Gastrocnemius medialis (tissue), 4 donors: ENCODE results near the gene EPHB4. TPM values are rescaled to one million over a fixed set of nuclear protein-coding genes. Genes with fewer than 3 reads are reported as not detected.
A peak's percentile ranks its signal among the peaks of the same experiment; 100 is the strongest.

Experiments
- ATAC-seq, 2 donors: fragments of 150-250 bp; one replicate each; pipeline ENCODE4 v1.9.1; 2016
- DNase-seq, 2 donors: peaks; one replicate each; pipeline ENCODE4 v3.0.0-alpha.2; 2019
- H3K27ac ChIP-seq, 4 donors: fragments of 200-600 bp; sonication (generic); 1 replicate in 1 of 4; 2 replicates in 3 of 4; pipeline ENCODE4 v1.5.1; 2016 to 2018; ENCODE audit warnings: mild to moderate bottlenecking in 2 of 4, moderate library complexity in 1 of 4
- H3K27me3 ChIP-seq, 3 donors: fragments of 200-600 bp; sonication (generic) in 2 of 3; 1 replicate in 1 of 3; 2 replicates in 2 of 3; pipeline versions ENCODE4 v1.5.1 to v1.6.0; 2016 to 2019; ENCODE audit warnings: mild to moderate bottlenecking in 1 of 3, moderate library complexity in 1 of 3
- H3K36me3 ChIP-seq, 2 donors: fragments of 200-600 bp; sonication (generic) in 1 of 2; one replicate each; pipeline ENCODE4 v1.5.1; 2017 to 2018
- H3K4me1 ChIP-seq, 2 donors: fragments of 200-600 bp; sonication (generic) in 1 of 2; one replicate each; pipeline ENCODE4 v1.5.1; 2016 to 2017; ENCODE audit warnings: mild to moderate bottlenecking in 2 of 2
- H3K4me3 ChIP-seq, 4 donors: fragments of 200-600 bp; sonication (generic) in 3 of 4; 1 replicate in 1 of 4; 2 replicates in 3 of 4; pipeline ENCODE4 v1.5.1; 2016 to 2019; ENCODE audit warnings: mild to moderate bottlenecking in 2 of 4
- H3K9me3 ChIP-seq, 3 donors: fragments of 200-600 bp; sonication (generic) in 2 of 3; 1 replicate in 1 of 3; 2 replicates in 2 of 3; pipeline ENCODE4 v1.5.1; 2016 to 2019
- POLR2A ChIP-seq, 2 donors: fragments of 450-650 bp; IDR thresholded peaks; one replicate each; pipeline ENCODE4 v1.6.1; 2017; ENCODE audit warnings: antibody characterized with exemption in 2 of 2, mild to moderate bottlenecking in 2 of 2, moderate library complexity in 2 of 2
- in situ Hi-C, 4 donors: fragments of 200-750 bp; cut with MboI; loops; one replicate each; pipeline versions ENCODE4 v1.15.0 to v1.8.0; 2017; ENCODE audit warnings: low sequenced_read_pairs in 4 of 4
- intact Hi-C: fragments of 100-400 bp; cut with DNase I; formaldehyde crosslinking; loops from one replicate; pipeline ENCODE4 v1.15.1; 2023; ENCODE audit warnings: low total_unique reads
- total RNA-seq, 4 donors: library from RNA; depleted of rRNA; stranded (reverse); fragments of >200 nt; gene quantifications; one replicate each; pipeline versions ENCODE4 v1.1.0 to v1.2.3, GENCODE V29; 2016
- TF ChIP-seq, protein P1 (sequence below), 5 experiments: fragments of 450-650 bp in 3 of 5; fragments of 200-600 bp in 2 of 5; sonication (generic) in 2 of 5; IDR thresholded peaks in 4 of 5; conservative IDR thresholded peaks in 1 of 5; 1 replicate in 4 of 5; 2 replicates in 1 of 5; pipeline ENCODE4 v1.5.1; 2016 to 2019; ENCODE audit warnings: antibody characterized with exemption in 5 of 5, mild to moderate bottlenecking in 3 of 5, moderate library complexity in 3 of 5

Gene EPHB4
- total RNA-seq, 4 donors from 2014 or later, result 6.3 to 16.2 (median 12.3) TPM

GRCh38 chr7:100826514-100827329 is 601 bp downstream of the EPHB4 start:
- Histone ChIP-seq H3K4me1 (peaks cover 0 to 3% of the 10 kb centered on the region in 2 donors), H3K27ac (peak overlapping the region; percentile 24 to 64 (median 58)), H3K9me3 (no peaks in the 10 kb centered on the region), H3K4me3 (peak overlapping the region; percentile 45 to 63 (median 60)), H3K36me3 (no peaks in the 10 kb centered on the region), H3K27me3 (peaks cover 19 to 35% (median 29%) of the 10 kb centered on the region in 3 donors)
- TF ChIP-seq, protein P1, sequence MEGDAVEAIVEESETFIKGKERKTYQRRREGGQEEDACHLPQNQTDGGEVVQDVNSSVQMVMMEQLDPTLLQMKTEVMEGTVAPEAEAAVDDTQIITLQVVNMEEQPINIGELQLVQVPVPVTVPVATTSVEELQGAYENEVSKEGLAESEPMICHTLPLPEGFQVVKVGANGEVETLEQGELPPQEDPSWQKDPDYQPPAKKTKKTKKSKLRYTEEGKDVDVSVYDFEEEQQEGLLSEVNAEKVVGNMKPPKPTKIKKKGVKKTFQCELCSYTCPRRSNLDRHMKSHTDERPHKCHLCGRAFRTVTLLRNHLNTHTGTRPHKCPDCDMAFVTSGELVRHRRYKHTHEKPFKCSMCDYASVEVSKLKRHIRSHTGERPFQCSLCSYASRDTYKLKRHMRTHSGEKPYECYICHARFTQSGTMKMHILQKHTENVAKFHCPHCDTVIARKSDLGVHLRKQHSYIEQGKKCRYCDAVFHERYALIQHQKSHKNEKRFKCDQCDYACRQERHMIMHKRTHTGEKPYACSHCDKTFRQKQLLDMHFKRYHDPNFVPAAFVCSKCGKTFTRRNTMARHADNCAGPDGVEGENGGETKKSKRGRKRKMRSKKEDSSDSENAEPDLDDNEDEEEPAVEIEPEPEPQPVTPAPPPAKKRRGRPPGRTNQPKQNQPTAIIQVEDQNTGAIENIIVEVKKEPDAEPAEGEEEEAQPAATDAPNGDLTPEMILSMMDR (IDR thresholded peaks at IDR 0.05 in 4 of 5, conservative IDR thresholded peaks at IDR 0.05 in 1 of 5), result no peak
- no peak for TF ChIP-seq POLR2A (IDR thresholded peaks at IDR 0.05)
- ATAC-seq, result peak in 1 of 2 donors; percentile 26
- DNase-seq, result no peak
- in situ Hi-C loops, result no loop called here
- intact Hi-C loops, result no loop called here

GRCh38 chr7:100825751-100826513 is 1.4 kb downstream of the EPHB4 start:
- Histone ChIP-seq H3K9me3 (no peaks in the 10 kb centered on the region), H3K27ac (peak overlapping the region; percentile 24 to 64 (median 56)), H3K4me3 (peak overlapping the region; percentile 45 to 63 (median 60)), H3K4me1 (peaks cover 0 to 3% of the 10 kb centered on the region in 2 donors), H3K27me3 (peaks cover 19 to 35% (median 29%) of the 10 kb centered on the region in 3 donors), H3K36me3 (no peaks in the 10 kb centered on the region)
- in situ Hi-C loops, result no loop called here
- ATAC-seq (no peak), DNase-seq (no peak)
- intact Hi-C loops, result no loop called here
- TF ChIP-seq, protein P1 (IDR thresholded peaks at IDR 0.05 in 4 of 5, conservative IDR thresholded peaks at IDR 0.05 in 1 of 5), result no peak
- TF ChIP-seq POLR2A (IDR thresholded peaks at IDR 0.05), result no peak

DNA sequence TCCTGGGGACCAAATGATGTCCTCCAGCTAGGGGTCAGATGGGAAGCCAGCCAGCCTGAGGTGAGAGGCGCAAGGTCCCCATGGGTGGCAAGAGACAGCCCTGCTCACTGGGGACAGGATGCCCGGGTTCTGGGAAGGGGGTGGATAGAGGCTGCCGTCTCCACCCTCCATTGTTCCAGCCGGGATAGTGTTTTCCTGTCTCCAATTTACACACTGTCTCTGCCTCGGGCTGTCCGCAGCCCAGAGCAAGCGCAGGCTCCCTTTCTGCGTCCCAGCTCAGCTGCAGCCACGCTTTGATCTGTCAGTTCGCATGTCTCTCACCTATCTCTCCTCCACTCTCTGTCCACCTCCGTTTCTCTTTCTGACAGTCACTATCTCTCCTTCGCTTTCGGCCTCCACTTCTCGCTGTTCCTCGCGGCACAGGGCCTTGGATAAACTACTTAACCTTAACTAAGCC is 2.1 kb downstream of the EPHB4 start:
- in situ Hi-C loops (no loop called here), intact Hi-C loops (no loop called here)
- H3K4me1 ChIP-seq, result peaks cover 0 to 3% of the 10 kb centered on the region in 2 donors
- H3K4me3 ChIP-seq, result peak overlapping the region; percentile 45 to 63 (median 60)
- H3K27ac ChIP-seq, result peak overlapping the region; percentile 24 to 64 (median 56)
- DNase-seq, result no peak
- ATAC-seq, result peak in 1 of 2 donors; percentile 34
- H3K36me3 ChIP-seq, result no peaks in the 10 kb centered on the region
- H3K27me3 ChIP-seq, result peaks cover 19 to 31% (median 29%) of the 10 kb centered on the region in 3 donors
- TF ChIP-seq POLR2A (IDR thresholded peaks at IDR 0.05), result no peak
- TF ChIP-seq, protein P1 (IDR thresholded peaks at IDR 0.05 in 4 of 5, conservative IDR thresholded peaks at IDR 0.05 in 1 of 5), result no peak
- no peaks in the 10 kb centered on the region for H3K9me3 ChIP-seq

GRCh38 chr7:100824499-100825214 is 2.7 kb downstream of the EPHB4 start:
- Histone ChIP-seq H3K4me1 (peaks cover 0 to 3% of the 10 kb centered on the region in 2 donors), H3K36me3 (no peaks in the 10 kb centered on the region), H3K27me3 (peaks cover 19 to 30% (median 29%) of the 10 kb centered on the region in 3 donors), H3K4me3 (peak overlapping the region in 3 of 4 donors; percentile 45 to 63 (median 62)), H3K9me3 (no peaks in the 10 kb centered on the region), H3K27ac (peak overlapping the region in 1 of 4 donors; percentile 64)
- no peak for TF ChIP-seq POLR2A (IDR thresholded peaks at IDR 0.05)
- TF ChIP-seq, protein P1 (IDR thresholded peaks at IDR 0.05 in 4 of 5, conservative IDR thresholded peaks at IDR 0.05 in 1 of 5), result no peak
- intact Hi-C loops (no loop called here), in situ Hi-C loops (no loop called here)
- DNase-seq (no peak), ATAC-seq (no peak)
